ENCODE measurements around the gene SYNGAP1.

- TF ChIP-seq RCOR1 (IDR thresholded peaks at IDR 0.05; ENCODE audit: insufficient replicate concordance, low read length): no peak
- no peak for TF ChIP-seq POLR2A (IDR thresholded peaks at IDR 0.05; ENCODE audit: low read depth, low read length)
- peak; percentile 36 for TF ChIP-seq CEBPB (IDR thresholded peaks at IDR 0.05; ENCODE audit: low read depth, low read length)
- no peak for TF ChIP-seq ELK1 (IDR thresholded peaks at IDR 0.05; ENCODE audit: borderline replicate concordance, low read depth, low read length)
- no peak for TF ChIP-seq RAD21 (IDR thresholded peaks at IDR 0.05; ENCODE audit: low read length)
- TF ChIP-seq, protein P1, sequence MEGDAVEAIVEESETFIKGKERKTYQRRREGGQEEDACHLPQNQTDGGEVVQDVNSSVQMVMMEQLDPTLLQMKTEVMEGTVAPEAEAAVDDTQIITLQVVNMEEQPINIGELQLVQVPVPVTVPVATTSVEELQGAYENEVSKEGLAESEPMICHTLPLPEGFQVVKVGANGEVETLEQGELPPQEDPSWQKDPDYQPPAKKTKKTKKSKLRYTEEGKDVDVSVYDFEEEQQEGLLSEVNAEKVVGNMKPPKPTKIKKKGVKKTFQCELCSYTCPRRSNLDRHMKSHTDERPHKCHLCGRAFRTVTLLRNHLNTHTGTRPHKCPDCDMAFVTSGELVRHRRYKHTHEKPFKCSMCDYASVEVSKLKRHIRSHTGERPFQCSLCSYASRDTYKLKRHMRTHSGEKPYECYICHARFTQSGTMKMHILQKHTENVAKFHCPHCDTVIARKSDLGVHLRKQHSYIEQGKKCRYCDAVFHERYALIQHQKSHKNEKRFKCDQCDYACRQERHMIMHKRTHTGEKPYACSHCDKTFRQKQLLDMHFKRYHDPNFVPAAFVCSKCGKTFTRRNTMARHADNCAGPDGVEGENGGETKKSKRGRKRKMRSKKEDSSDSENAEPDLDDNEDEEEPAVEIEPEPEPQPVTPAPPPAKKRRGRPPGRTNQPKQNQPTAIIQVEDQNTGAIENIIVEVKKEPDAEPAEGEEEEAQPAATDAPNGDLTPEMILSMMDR (conservative IDR thresholded peaks at IDR 0.05; ENCODE audit: low read depth, low read length): no peak
- TF ChIP-seq MXI1 (IDR thresholded peaks at IDR 0.05; ENCODE audit: borderline replicate concordance, low read depth, low read length): no peak
- TF ChIP-seq MAZ (IDR thresholded peaks at IDR 0.05; ENCODE audit: borderline replicate concordance, low read depth, low read length): no peak
- no peak for TF ChIP-seq CHD1 (IDR thresholded peaks at IDR 0.05; ENCODE audit: low read depth, low read length)
- TF ChIP-seq MAFK (IDR thresholded peaks at IDR 0.05; ENCODE audit: low read depth, low read length): no peak
These were observed 10.5 kb downstream of the SYNGAP1 start for GRCh38 chr6:33430334-33430733.
